Esophagus muscularis mucosa (tissue), 2 donors: ENCODE data around the gene UNC13B.

Experiments used
- EP300 ChIP-seq: sonication (generic); formaldehyde crosslinking; IDR thresholded peaks from one replicate; pipeline ENCODE4 v1.6.1; 2017; ENCODE audit warnings: antibody characterized with exemption
- POLR2A ChIP-seq: fragments of 450-650 bp; IDR thresholded peaks from one replicate; pipeline ENCODE4 v1.6.1; 2017; ENCODE audit warnings: antibody characterized with exemption, moderate library complexity, mild to moderate bottlenecking, low read depth

- no peak for TF ChIP-seq EP300
- no peak for TF ChIP-seq POLR2A
Measured at GRCh38 chr9:35322075-35322885, 160.5 kb downstream of the UNC13B start.
